D721Med (cell line): ENCODE measurements around the gene PRM2.

ENCODE experiments used
- DNase-seq: peaks from one replicate; pipeline ENCODE4 v3.0.0; 2011; ENCODE audit warnings: low spot score; ENCODE audit not compliant: insufficient read length
- FAIRE-seq: peaks from 2 replicates; lab custom pipeline; 2011; peaks lifted over from hg19 to GRCh38; lab: Jason Lieb, UNC
- CTCF ChIP-seq: IDR thresholded peaks from 2 replicates; pipeline ENCODE4 v1.5.1; 2012; ENCODE audit warnings: mild to moderate bottlenecking, control low read depth; ENCODE audit not compliant: insufficient read depth; ENCODE audit errors: missing control alignments

The PRM2 gene

DNA sequence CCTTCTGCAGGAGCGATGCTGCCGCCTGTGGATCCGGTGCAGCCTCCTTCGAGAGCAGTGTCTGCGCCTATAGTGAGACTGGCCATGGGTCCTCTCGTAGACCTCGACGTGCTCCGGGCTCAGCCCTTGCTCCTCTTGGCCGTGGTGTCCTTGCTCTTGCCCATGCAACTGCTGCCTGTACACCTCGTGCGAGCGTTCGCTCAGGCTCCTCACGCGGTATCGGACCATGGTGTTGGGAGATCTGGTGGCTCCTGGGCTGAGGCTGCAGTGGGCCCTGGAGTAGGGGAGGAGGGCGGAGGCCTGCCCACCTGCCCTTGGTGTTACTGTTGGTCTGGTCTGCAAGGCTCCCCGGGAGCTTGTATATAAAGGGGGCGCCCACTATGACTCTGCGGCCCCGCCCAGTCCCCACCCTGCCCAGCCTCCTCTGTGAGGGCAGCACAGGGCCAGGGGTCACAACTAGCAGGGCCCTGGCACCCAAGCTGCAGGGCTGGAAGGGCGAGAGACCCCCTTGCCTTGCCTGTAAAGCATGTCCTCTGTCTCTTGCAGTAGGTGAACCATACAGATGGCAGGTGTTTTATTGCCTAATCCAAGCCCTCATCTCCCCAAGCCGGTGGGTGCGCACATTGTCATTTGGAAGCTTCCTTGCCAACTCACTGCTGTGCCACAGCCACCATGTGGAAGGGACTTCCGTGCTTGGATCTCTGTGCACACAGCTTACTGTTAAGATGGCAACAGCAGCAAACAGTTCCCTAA lies at the start of gene PRM2:
Gene PRM2 (minus strand): TSS at position 338 of the 753 bp plus-strand sequence. CDS start 110 bp downstream, at position 228.
- FAIRE-seq (no peak), DNase-seq (no peak)
- TF ChIP-seq CTCF = no peak

DNA sequence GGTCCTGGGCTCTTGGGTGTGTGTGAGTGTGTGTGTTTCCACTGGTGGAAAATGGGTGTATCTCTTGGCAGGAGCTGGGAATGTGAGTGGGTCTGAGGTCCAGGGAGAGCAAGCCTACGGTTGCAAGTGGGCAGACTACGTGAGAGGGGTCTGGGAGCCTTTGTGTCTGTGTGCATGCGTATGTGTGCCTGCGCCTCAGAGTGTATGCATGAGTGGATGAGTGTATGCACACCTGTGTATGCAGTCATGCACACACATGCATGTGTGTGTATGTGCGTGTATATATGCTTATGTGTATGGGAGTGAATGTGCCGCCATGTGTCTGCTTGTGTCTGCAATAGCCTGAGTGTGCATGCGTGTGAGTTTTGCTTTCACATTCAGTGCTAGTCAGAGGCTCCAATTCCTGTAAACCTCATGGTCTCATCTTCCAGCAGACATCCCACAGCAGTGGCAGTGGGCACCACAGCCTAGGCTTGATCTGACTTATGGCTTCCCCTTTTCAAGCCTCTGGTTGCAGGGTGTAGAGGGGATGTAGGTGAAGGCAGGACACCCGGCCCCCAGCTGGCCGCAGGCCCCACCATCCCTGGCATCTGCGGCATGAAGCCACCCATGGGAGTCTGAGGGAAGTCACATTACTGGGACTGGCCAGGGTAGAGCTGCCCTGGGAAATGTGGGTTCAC lies 49.3 kb upstream of the PRM2 start:
- no peak for DNase-seq
- no peak for FAIRE-seq
- no peak for TF ChIP-seq CTCF

DNA sequence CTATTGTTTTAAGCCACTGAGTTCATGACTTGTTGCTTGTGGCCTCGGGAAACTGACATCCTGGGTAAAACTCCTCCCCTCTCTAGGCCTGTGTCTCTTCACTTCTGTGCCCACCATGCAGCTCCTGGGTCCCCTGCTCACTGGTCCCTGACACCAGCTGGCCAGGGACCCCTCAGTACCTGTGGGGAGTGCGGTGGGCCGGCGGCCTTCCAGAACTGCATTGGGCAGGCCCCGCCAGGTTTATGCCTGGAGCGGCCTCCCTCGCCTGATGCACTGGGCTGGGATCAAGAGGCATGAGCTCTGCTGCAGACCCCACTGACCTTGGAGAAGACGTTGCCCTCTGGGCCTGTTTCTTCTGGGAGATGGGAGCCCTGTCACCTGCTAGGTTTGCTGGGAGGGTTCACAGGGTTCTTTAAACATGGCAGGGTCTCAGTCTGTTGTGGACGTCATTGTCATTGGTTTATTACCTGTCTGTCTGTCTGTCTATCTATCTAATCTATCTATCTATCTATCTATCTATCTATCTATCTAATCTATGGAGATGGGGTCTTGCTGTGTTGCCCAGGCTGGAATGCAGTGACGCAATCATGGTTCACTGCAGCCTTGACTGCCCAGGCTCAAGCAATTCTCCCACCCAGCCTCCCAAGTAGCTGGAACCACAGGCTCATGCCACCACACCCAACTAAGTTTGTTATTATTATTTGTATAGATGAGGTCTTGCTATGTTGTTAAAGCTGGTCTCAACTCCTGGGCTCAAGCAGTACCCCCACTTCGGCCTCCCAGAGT lies 47.5 kb upstream of the PRM2 start:
- no peak for TF ChIP-seq CTCF
- FAIRE-seq (no peak), DNase-seq (no peak)

- no peak for FAIRE-seq
- TF ChIP-seq CTCF = no peak
- DNase-seq = no peak
These were observed 46.5 kb upstream of the PRM2 start for GRCh38 chr16:11322823-11323222.

DNA sequence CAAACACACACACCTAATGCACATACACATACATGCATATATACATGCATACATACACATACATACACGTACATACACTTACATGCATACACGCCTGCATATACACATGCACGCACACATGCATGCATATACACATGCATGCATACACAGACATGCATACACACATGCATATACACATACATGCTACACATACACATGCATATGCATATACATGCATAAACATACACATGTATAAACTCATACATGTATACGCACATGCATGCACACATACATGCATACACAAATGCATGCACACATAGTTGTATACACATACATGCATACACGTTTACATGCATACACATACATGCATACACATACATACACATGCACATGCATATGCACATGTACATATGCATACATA lies 45.4 kb upstream of the PRM2 start:
- no peak for TF ChIP-seq CTCF
- FAIRE-seq = no peak
- no peak for DNase-seq

GRCh38 chr16:11320170-11320569 lies 43.9 kb upstream of the PRM2 start:
- FAIRE-seq = no peak
- no peak for TF ChIP-seq CTCF
- DNase-seq = no peak
